H9 (cell line): ENCODE measurements around the gene FNIP2. TPM values are rescaled to one million over a fixed set of nuclear protein-coding genes. Genes with fewer than 3 reads are reported as not detected.

Source experiments
- DNase-seq: peaks from one replicate; pipeline ENCODE4 v3.0.0-alpha.2; 2017
- H2AFZ ChIP-seq: one replicate; pipeline ENCODE4 v1.6.1; 2013; ENCODE audit warnings: mild to moderate bottlenecking, low read length, control low read depth, moderate library complexity
- H2AK5ac ChIP-seq: 2 replicates; pipeline ENCODE4 v1.6.1; 2013; ENCODE audit warnings: low read length, control low read depth, mixed read lengths; ENCODE audit not compliant: insufficient read length
- H2BK120ac ChIP-seq: one replicate; pipeline ENCODE4 v1.6.1; 2013; ENCODE audit warnings: low read depth, mild to moderate bottlenecking, low read length, control low read depth, inconsistent platforms; ENCODE audit not compliant: poor library complexity, severe bottlenecking
- H2BK12ac ChIP-seq: 2 replicates; pipeline ENCODE4 v1.6.1; 2013; ENCODE audit warnings: low read length, control low read depth, mixed read lengths, low read depth; ENCODE audit not compliant: insufficient read length
- H2BK15ac ChIP-seq: 2 replicates; pipeline ENCODE4 v1.6.1; 2013; ENCODE audit warnings: low read depth, low read length, control low read depth
- H2BK20ac ChIP-seq: one replicate; pipeline ENCODE4 v1.6.1; 2013; ENCODE audit warnings: low read depth, mild to moderate bottlenecking, low read length, control low read depth, inconsistent platforms; ENCODE audit not compliant: poor library complexity, severe bottlenecking
- H2BK5ac ChIP-seq: 2 replicates; pipeline ENCODE4 v1.6.1; 2013; ENCODE audit warnings: low read length, control low read depth, mixed read lengths; ENCODE audit not compliant: insufficient read length
- H3K14ac ChIP-seq: 2 replicates; pipeline ENCODE4 v1.6.1; 2013; ENCODE audit warnings: low read length, control low read depth; ENCODE audit not compliant: insufficient read depth
- H3K18ac ChIP-seq: 2 replicates; pipeline ENCODE4 v1.6.1; 2013; ENCODE audit warnings: low read depth, mild to moderate bottlenecking, mixed read lengths, low read length, control low read depth; ENCODE audit not compliant: insufficient read length
- H3K23ac ChIP-seq: 2 replicates; pipeline ENCODE4 v1.6.1; 2013; ENCODE audit warnings: low read length, control low read depth, mixed read lengths, low read depth; ENCODE audit not compliant: insufficient read length
- H3K23me2 ChIP-seq: 2 replicates; pipeline ENCODE4 v1.6.1; 2013; ENCODE audit warnings: low read depth, mild to moderate bottlenecking, mixed read lengths, low read length, control low read depth; ENCODE audit not compliant: insufficient read length, poor library complexity, severe bottlenecking
- H3K27ac ChIP-seq: 2 replicates; pipeline ENCODE4 v1.5.1; 2013; ENCODE audit warnings: low read length, control low read depth, mixed read lengths, low read depth; ENCODE audit not compliant: insufficient read length
- H3K27me3 ChIP-seq: 2 replicates; pipeline ENCODE4 v1.6.1; 2013; ENCODE audit warnings: low read length, control low read depth, inconsistent platforms; ENCODE audit not compliant: insufficient read depth
- H3K4ac ChIP-seq: 2 replicates; pipeline ENCODE4 v1.6.1; 2013; ENCODE audit warnings: low read depth, mild to moderate bottlenecking, control low read depth, inconsistent platforms, low read length, moderate library complexity
- H3K4me1 ChIP-seq: 2 replicates; pipeline ENCODE4 v1.6.1; 2013; ENCODE audit warnings: low read length, control low read depth, inconsistent platforms; ENCODE audit not compliant: insufficient read depth
- H3K4me2 ChIP-seq: 2 replicates; pipeline ENCODE4 v1.6.1; 2013; ENCODE audit warnings: low read length, control low read depth, mixed read lengths; ENCODE audit not compliant: insufficient read length, insufficient read depth
- H3K56ac ChIP-seq: 2 replicates; pipeline ENCODE4 v1.6.1; 2013; ENCODE audit warnings: low read depth, mild to moderate bottlenecking, mixed read lengths, low read length, control low read depth; ENCODE audit not compliant: insufficient read length
- H3K79me1 ChIP-seq: 2 replicates; pipeline ENCODE4 v1.6.1; 2013; ENCODE audit warnings: low read depth, mild to moderate bottlenecking, moderate library complexity, low read length, control low read depth, inconsistent platforms; ENCODE audit not compliant: insufficient read depth, poor library complexity, severe bottlenecking
- H3K79me2 ChIP-seq: 2 replicates; pipeline ENCODE4 v1.6.1; 2013; ENCODE audit warnings: low read length, control low read depth, inconsistent platforms; ENCODE audit not compliant: insufficient read depth
- H3K9ac ChIP-seq: 2 replicates; pipeline ENCODE4 v1.6.1; 2013; ENCODE audit warnings: low read length, control low read depth, mixed read lengths; ENCODE audit not compliant: insufficient read length; ENCODE audit errors: extremely low read depth
- H3K9me3 ChIP-seq: one replicate; pipeline ENCODE4 v1.6.1; 2013; ENCODE audit warnings: low read depth, low read length, inconsistent platforms; ENCODE audit not compliant: control insufficient read depth
- H3T11ph ChIP-seq: one replicate; pipeline ENCODE4 v1.6.1; 2013; ENCODE audit warnings: mild to moderate bottlenecking, low read length, control low read depth, inconsistent platforms
- H4K20me1 ChIP-seq: one replicate; pipeline ENCODE4 v1.6.1; 2013; ENCODE audit not compliant: control insufficient read depth, insufficient read length, insufficient read depth
- H4K5ac ChIP-seq: 2 replicates; pipeline ENCODE4 v1.6.1; 2013; ENCODE audit warnings: low read depth, mild to moderate bottlenecking, mixed read lengths, low read length, control low read depth; ENCODE audit not compliant: insufficient read length
- H4K8ac ChIP-seq: replicated peaks from 2 replicates; pipeline ENCODE4 v1.6.1; 2013; ENCODE audit warnings: low read length, control low read depth, mixed read lengths, low read depth; ENCODE audit not compliant: insufficient read length
- H4K91ac ChIP-seq: 2 replicates; pipeline ENCODE4 v1.6.1; 2013; ENCODE audit warnings: low read depth, mild to moderate bottlenecking, moderate library complexity, mixed read lengths, low read length, control low read depth; ENCODE audit not compliant: insufficient read length
- H3K27ac Mint-ChIP-seq, 3 experiments: 2 replicates in 2 of 3; 3 replicates in 1 of 3; pipeline ENCODE4 v1.8.0; 2020 to 2021; ENCODE audit warnings: mixed read lengths in 3 of 3, mild to moderate bottlenecking in 1 of 3, moderate library complexity in 1 of 3
- H3K27me3 Mint-ChIP-seq: 2 replicates; pipeline ENCODE4 v1.8.0; 2021; ENCODE audit warnings: low read depth, mild to moderate bottlenecking, moderate library complexity, mixed read lengths
- H3K36me3 Mint-ChIP-seq, 3 experiments: 2 replicates in 2 of 3; 3 replicates in 1 of 3; pipeline ENCODE4 v1.8.0; 2020 to 2021; ENCODE audit warnings: low read depth in 3 of 3, mixed read lengths in 3 of 3; ENCODE audit not compliant: insufficient read depth in 1 of 3
- H3K4me1 Mint-ChIP-seq, 2 experiments: 2 replicates each; pipeline ENCODE4 v1.8.0; 2020; ENCODE audit warnings: mixed read lengths in 2 of 2
- H3K4me3 Mint-ChIP-seq, 2 experiments: 2 replicates in 1 of 2; 3 replicates in 1 of 2; pipeline ENCODE4 v1.8.0; 2020 to 2021; ENCODE audit warnings: mild to moderate bottlenecking in 2 of 2, mixed read lengths in 2 of 2, moderate library complexity in 1 of 2
- H3K9me3 Mint-ChIP-seq, 2 experiments: 2 replicates in 1 of 2; 3 replicates in 1 of 2; pipeline ENCODE4 v1.8.0; 2020; ENCODE audit warnings: mild to moderate bottlenecking in 2 of 2, mixed read lengths in 2 of 2, moderate library complexity in 1 of 2
- WGBS: extraction: QIAGEN DNeasy Blood & Tissue Kit; methylation state at CpG from one replicate; pipeline ENCODE4 v1.1.7; 2013; ENCODE audit warnings: missing lambda C conversion rate, low lambda C conversion rate, mixed read lengths; ENCODE audit not compliant: insufficient read length; ENCODE audit errors: extremely low coverage; 5-methylcytosine and 5-hydroxymethylcytosine counted together
- total RNA-seq: library from RNA; stranded (reverse); gene quantifications from 2 replicates; pipeline ENCODE4 v1.2.1, GENCODE V29; 2021
- TF ChIP-seq, protein P1 (sequence below): fragments of 200-600 bp; sonication (generic); conservative IDR thresholded peaks from 3 replicates; pipeline ENCODE4 v1.8.0; 2021; ENCODE audit warnings: antibody characterized with exemption, mild to moderate bottlenecking

FNIP2 gene
- total RNA-seq, 1 experiment from 2014 or later, result 9.6 TPM

DNA sequence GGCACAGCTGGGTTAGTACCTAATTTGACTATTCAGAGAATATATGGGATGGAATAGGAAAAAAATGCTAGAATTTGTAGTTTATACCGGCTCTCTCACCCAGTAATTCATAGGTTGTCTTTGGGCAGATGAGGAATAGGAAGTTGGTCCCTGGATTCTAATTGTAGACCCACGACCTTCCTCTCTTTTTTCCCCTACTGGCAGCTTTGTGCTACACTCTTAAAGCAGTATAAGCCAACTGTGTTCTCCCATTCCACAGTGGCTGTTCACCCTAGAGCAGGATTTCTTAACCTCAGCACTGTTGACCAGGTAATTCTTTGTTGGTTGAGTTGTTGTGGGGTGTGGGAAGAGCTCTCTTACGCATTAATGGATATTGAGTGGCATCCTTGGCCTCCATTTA lies 92.9 kb downstream of the FNIP2 start:
- Histone ChIP-seq H2BK12ac (no peak overlapping the region), H2AFZ (no peak overlapping the region), H2BK5ac (no peak overlapping the region), H4K8ac (no peak overlapping the region), H3K79me1 (no peaks in the 10 kb centered on the region), H2AK5ac (no peak overlapping the region), H3K27ac (no peak overlapping the region), H3K9me3 (no peaks in the 10 kb centered on the region), H3K9ac (no peak overlapping the region), H4K20me1 (no peaks in the 10 kb centered on the region), H2BK120ac (no peak overlapping the region), H3K18ac (no peak overlapping the region), H3K56ac (no peak overlapping the region), H3K4me2 (no peak overlapping the region), H2BK20ac (no peak overlapping the region), H3K14ac (no peak overlapping the region), H2BK15ac (no peak overlapping the region), H3K4me1 (no peaks in the 10 kb centered on the region), H3K23ac (no peak overlapping the region), H3T11ph (no peak overlapping the region), H3K79me2 (no peaks in the 10 kb centered on the region), H3K4ac (no peak overlapping the region), H3K23me2 (no peaks in the 10 kb centered on the region), H4K91ac (no peak overlapping the region), H4K5ac (no peak overlapping the region), H3K27me3 (no peaks in the 10 kb centered on the region)
- H3K4me1 Mint-ChIP-seq, result no peaks in the 10 kb centered on the region
- no peaks in the 10 kb centered on the region for H3K9me3 Mint-ChIP-seq
- H3K4me3 Mint-ChIP-seq, result no peak overlapping the region
- TF ChIP-seq, protein P1, sequence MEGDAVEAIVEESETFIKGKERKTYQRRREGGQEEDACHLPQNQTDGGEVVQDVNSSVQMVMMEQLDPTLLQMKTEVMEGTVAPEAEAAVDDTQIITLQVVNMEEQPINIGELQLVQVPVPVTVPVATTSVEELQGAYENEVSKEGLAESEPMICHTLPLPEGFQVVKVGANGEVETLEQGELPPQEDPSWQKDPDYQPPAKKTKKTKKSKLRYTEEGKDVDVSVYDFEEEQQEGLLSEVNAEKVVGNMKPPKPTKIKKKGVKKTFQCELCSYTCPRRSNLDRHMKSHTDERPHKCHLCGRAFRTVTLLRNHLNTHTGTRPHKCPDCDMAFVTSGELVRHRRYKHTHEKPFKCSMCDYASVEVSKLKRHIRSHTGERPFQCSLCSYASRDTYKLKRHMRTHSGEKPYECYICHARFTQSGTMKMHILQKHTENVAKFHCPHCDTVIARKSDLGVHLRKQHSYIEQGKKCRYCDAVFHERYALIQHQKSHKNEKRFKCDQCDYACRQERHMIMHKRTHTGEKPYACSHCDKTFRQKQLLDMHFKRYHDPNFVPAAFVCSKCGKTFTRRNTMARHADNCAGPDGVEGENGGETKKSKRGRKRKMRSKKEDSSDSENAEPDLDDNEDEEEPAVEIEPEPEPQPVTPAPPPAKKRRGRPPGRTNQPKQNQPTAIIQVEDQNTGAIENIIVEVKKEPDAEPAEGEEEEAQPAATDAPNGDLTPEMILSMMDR, result peak; percentile 54; the same call in 2 of the 3 replicates
- 0 out of 7 replicates have a peak overlapping the region, but pooled peaks of 1 of the 3 experiments have one; percentile 73 for H3K27ac Mint-ChIP-seq
- peaks cover 3 to 9% (median 7%) of the 10 kb centered on the region in 3 experiments; a peak in 5 of 7 replicates for H3K36me3 Mint-ChIP-seq
- H3K27me3 Mint-ChIP-seq, result no peaks in the 10 kb centered on the region
- WGBS, result no CpG with 5 or more reads among the region's 3 CpGs
- DNase-seq, result no peak
